ENCODE results near the gene MAST2. TPM values are rescaled to one million over a fixed set of nuclear protein-coding genes. Genes with fewer than 3 reads are reported as not detected.

The MAST2 gene
- total RNA-seq, 1 experiment from 2014 or later = 38.4 TPM

DNA sequence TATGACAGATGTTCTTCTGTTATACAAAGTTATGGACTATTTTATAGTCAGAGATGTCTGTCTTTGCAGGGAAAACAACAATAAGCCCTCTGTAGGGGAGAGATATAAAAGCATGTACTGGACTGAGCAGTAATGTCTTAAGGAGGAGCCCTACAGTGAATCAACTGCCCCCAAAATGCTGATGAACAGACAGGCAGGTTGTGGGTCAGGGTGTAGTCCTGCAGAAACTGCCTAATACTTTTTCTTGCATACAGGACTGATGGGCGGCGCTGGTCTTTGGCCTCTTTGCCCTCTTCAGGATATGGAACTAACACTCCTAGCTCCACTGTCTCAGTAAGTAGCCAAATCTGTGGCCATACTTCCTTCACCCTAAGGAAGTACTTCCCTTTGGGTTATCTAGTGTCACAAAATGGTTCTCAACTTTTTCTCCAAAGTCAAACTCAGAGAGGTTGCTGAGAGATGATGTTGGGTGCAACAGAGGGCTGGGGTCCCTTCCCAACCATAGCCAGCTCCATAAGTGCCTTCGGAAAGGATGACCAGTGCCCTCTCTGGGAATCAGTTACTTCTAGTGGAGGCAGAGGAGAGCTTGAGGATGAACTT is 199.2 kb downstream of the MAST2 start:
- no TSS peak for BruUV-seq (replicated peaks)
- DNase-seq (ENCODE audit: low spot score) = no peak
- H3K9me3 ChIP-seq (ENCODE audit: low read depth, low read length, poor library complexity, severe bottlenecking) = no peaks in the 10 kb centered on the region
- peaks cover 3% of the 10 kb centered on the region for H3K36me3 ChIP-seq (ENCODE audit: insufficient read depth, low read length, poor library complexity, severe bottlenecking)
- CTCF ChIA-PET = no interaction called here
- H3K27me3 ChIP-seq (replicated peaks; ENCODE audit: insufficient read depth, low read depth, low read length, poor library complexity) = no peaks in the 10 kb centered on the region
- intact Hi-C loops (cut with micrococcal nuclease; ENCODE audit: unreplicated experiment) = no loop called here
- no peak overlapping the region for H3K4me3 ChIP-seq (ENCODE audit: low read depth, low read length, poor library complexity, severe bottlenecking)
- no peak overlapping the region for H3K27ac ChIP-seq (ENCODE audit: low read depth, low read length, poor library complexity, severe bottlenecking)
- no peaks in the 10 kb centered on the region for H3K4me1 ChIP-seq (ENCODE audit: insufficient read depth, low read length, poor library complexity, severe bottlenecking)
- no peak for TF ChIP-seq EZH2 (IDR thresholded peaks at IDR 0.05; ENCODE audit: borderline replicate concordance, low read depth, low read length, poor library complexity, severe bottlenecking)
- no peak for TF ChIP-seq CTCF (conservative IDR thresholded peaks at IDR 0.05; ENCODE audit: low read depth, low read length)
- POLR2A ChIA-PET (ENCODE audit: low non-redundant PET) = no interaction called here

- intact Hi-C loops (cut with micrococcal nuclease; ENCODE audit: unreplicated experiment) = no loop called here
- Histone ChIP-seq H3K27ac (ENCODE audit: low read depth, low read length, poor library complexity, severe bottlenecking) (no peak overlapping the region), H3K4me3 (ENCODE audit: low read depth, low read length, poor library complexity, severe bottlenecking) (no peak overlapping the region), H3K9me3 (ENCODE audit: low read depth, low read length, poor library complexity, severe bottlenecking) (no peaks in the 10 kb centered on the region), H3K36me3 (ENCODE audit: insufficient read depth, low read length, poor library complexity, severe bottlenecking) (peaks cover 3% of the 10 kb centered on the region), H3K27me3 (replicated peaks; ENCODE audit: insufficient read depth, low read depth, low read length, poor library complexity) (no peaks in the 10 kb centered on the region), H3K4me1 (ENCODE audit: insufficient read depth, low read length, poor library complexity, severe bottlenecking) (no peaks in the 10 kb centered on the region)
- BruUV-seq (replicated peaks) = no TSS peak
- no peak for TF ChIP-seq EZH2 (IDR thresholded peaks at IDR 0.05; ENCODE audit: borderline replicate concordance, low read depth, low read length, poor library complexity, severe bottlenecking)
- TF ChIP-seq CTCF (conservative IDR thresholded peaks at IDR 0.05; ENCODE audit: low read depth, low read length) = no peak
- CTCF ChIA-PET = no interaction called here
- POLR2A ChIA-PET (ENCODE audit: low non-redundant PET) = no interaction called here
- no peak for DNase-seq (ENCODE audit: low spot score)
Observed at GRCh38 chr1:46003315-46003714, 199.9 kb downstream of the MAST2 start.

GRCh38 chr1:46004492-46004891 is 201.1 kb downstream of the MAST2 start:
- no peak for TF ChIP-seq EZH2 (IDR thresholded peaks at IDR 0.05; ENCODE audit: borderline replicate concordance, low read depth, low read length, poor library complexity, severe bottlenecking)
- TF ChIP-seq CTCF (conservative IDR thresholded peaks at IDR 0.05; ENCODE audit: low read depth, low read length) = no peak
- H3K27ac ChIP-seq (ENCODE audit: low read depth, low read length, poor library complexity, severe bottlenecking) = no peak overlapping the region
- no peak for DNase-seq (ENCODE audit: low spot score)
- intact Hi-C loops (cut with micrococcal nuclease; ENCODE audit: unreplicated experiment) = no loop called here
- CTCF ChIA-PET = no interaction called here
- POLR2A ChIA-PET (ENCODE audit: low non-redundant PET) = no interaction called here
- no TSS peak for BruUV-seq (replicated peaks)
- no peak overlapping the region for H3K4me3 ChIP-seq (ENCODE audit: low read depth, low read length, poor library complexity, severe bottlenecking)
- no peaks in the 10 kb centered on the region for H3K9me3 ChIP-seq (ENCODE audit: low read depth, low read length, poor library complexity, severe bottlenecking)
- H3K27me3 ChIP-seq (replicated peaks; ENCODE audit: insufficient read depth, low read depth, low read length, poor library complexity) = no peaks in the 10 kb centered on the region
- peaks cover 3% of the 10 kb centered on the region for H3K36me3 ChIP-seq (ENCODE audit: insufficient read depth, low read length, poor library complexity, severe bottlenecking)
- H3K4me1 ChIP-seq (ENCODE audit: insufficient read depth, low read length, poor library complexity, severe bottlenecking) = no peaks in the 10 kb centered on the region

Measured in A673 (cell line).